Measurements from ENCODE around the gene SNX8.

The SNX8 gene

GRCh38 chr7:2357165-2357564 is 42.9 kb upstream of the SNX8 start:
- DNase-seq (ENCODE audit: low read depth) = no peak
- no peak overlapping the region for H3K4me3 ChIP-seq (ENCODE audit: low read length)
- no peak for TF ChIP-seq CTCF (conservative IDR thresholded peaks at IDR 0.05; ENCODE audit: low read depth, low read length)

- peak overlapping the region; percentile 76 for H3K4me3 ChIP-seq (ENCODE audit: low read length)
- TF ChIP-seq CTCF (conservative IDR thresholded peaks at IDR 0.05; ENCODE audit: low read depth, low read length) = no peak
- no peak for DNase-seq (ENCODE audit: low read depth)
These were observed 41.4 kb upstream of the SNX8 start for GRCh38 chr7:2355705-2356008.

GRCh38 chr7:2354939-2355704 is 40.9 kb upstream of the SNX8 start:
- no peak for DNase-seq (ENCODE audit: low read depth)
- TF ChIP-seq CTCF (conservative IDR thresholded peaks at IDR 0.05; ENCODE audit: low read depth, low read length) = no peak
- H3K4me3 ChIP-seq (ENCODE audit: low read length) = peak overlapping the region; percentile 76

- peak within 1 kb of the TSS; percentile 76 for H3K4me3 ChIP-seq (ENCODE audit: low read length)
- no peak for TF ChIP-seq CTCF (conservative IDR thresholded peaks at IDR 0.05; ENCODE audit: low read depth, low read length)
- DNase-seq (ENCODE audit: low read depth) = peak; percentile 72
These were observed 40.1 kb upstream of the SNX8 start, which contains the start of gene EIF3B for GRCh38 chr7:2354186-2354938. TSS of gene EIF3B (plus strand) at chr7:2354827. CDS start at chr7:2354922, 95 bp downstream.

- H3K4me3 ChIP-seq (ENCODE audit: low read length) = peak overlapping the region; percentile 76
- peak; percentile 58 for DNase-seq (ENCODE audit: low read depth)
- no peak for TF ChIP-seq CTCF (conservative IDR thresholded peaks at IDR 0.05; ENCODE audit: low read depth, low read length)
These were observed 39.6 kb upstream of the SNX8 start for GRCh38 chr7:2353936-2354185.

- H3K4me3 ChIP-seq (ENCODE audit: low read length) = peak overlapping the region; percentile 76
- no peak for TF ChIP-seq CTCF (conservative IDR thresholded peaks at IDR 0.05; ENCODE audit: low read depth, low read length)
- DNase-seq (ENCODE audit: low read depth) = no peak
These were observed 39.1 kb upstream of the SNX8 start for GRCh38 chr7:2353113-2353935.

Measured in retinal pigment epithelial cell (primary cell).